ENCODE measurements around the gene TMEM232. TPM values are rescaled to one million over a fixed set of nuclear protein-coding genes. Genes with fewer than 3 reads are reported as not detected.
A peak's percentile ranks its signal among the peaks of the same experiment; 100 is the strongest.

TMEM232 gene
- total and polyA plus RNA-seq, 2 of the 4 experiments (the other 2 are of a cell fraction), result 0.17 to 0.36 TPM

DNA sequence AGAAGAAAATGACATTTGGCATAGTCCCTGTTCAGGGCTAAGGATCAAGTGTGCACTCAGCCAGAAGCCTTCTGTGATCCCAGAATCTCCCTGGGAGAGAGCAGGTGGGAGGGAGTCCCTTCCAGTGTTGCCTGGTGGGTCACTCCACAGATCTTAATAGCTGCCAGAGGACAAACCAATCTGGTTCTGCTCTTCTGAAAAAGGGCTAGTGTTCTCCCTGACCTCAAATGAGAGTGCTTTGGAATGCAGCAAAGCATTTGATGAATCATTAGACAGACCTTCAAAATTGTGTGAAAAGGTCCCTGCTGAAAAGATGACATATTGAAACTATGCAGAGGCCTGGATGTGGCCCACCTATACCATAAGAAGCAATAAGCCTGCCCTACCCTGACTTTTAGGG, 339.7 kb downstream of the TMEM232 start:
- Histone ChIP-seq H2BK20ac (ENCODE audit: low read depth, low read length) (no peak overlapping the region), H3K9ac (ENCODE audit: low read depth, low read length) (no peak overlapping the region), H2AFZ (replicated peaks; ENCODE audit: low read length, poor library complexity) (no peak overlapping the region), H3K56ac (ENCODE audit: extremely low read depth, insufficient read depth, low read length) (no peak overlapping the region), H3K23ac (ENCODE audit: low read depth, low read length) (no peak overlapping the region), H3K4ac (ENCODE audit: low read depth, low read length) (0 out of 2 replicates have a peak overlapping the region, but pooled peaks have one; percentile 42), H4K8ac (ENCODE audit: low read depth in 2 of 2, low read length in 2 of 2) (no peak overlapping the region), H3K4me3 (ENCODE audit: insufficient read depth, low read depth, low read length) (no peak overlapping the region), H3K4me2 (ENCODE audit: low read depth, low read length) (peak overlapping the region; percentile 58; the same call in 1 of the 2 replicates), H4K20me1 (ENCODE audit: insufficient read depth, low read length) (no peaks in the 10 kb centered on the region), H2BK120ac (ENCODE audit: low read depth, low read length) (0 out of 2 replicates have a peak overlapping the region, but pooled peaks have one; percentile 71), H3K9me3 (ENCODE audit: control insufficient read depth, insufficient read depth, low read length) (no peaks in the 10 kb centered on the region), H4K91ac (ENCODE audit: insufficient read depth, low read depth, low read length) (no peak overlapping the region), H3K36me3 (ENCODE audit: control insufficient read depth, insufficient read depth, low read length) (no peaks in the 10 kb centered on the region), H2AK5ac (ENCODE audit: low read depth, low read length) (no peak overlapping the region), H3K4me1 (ENCODE audit: control insufficient read depth, insufficient read depth, low read length) (no peaks in the 10 kb centered on the region; the same call in 1 of the 2 replicates), H3K79me1 (ENCODE audit: low read depth in 1 of 2, low read length in 2 of 2) (no peaks in the 10 kb centered on the region), H4K5ac (ENCODE audit: low read depth, low read length) (no peak overlapping the region), H2BK15ac (ENCODE audit: low read depth, low read length) (no peak overlapping the region), H3K18ac (ENCODE audit: low read depth, low read length) (no peak overlapping the region; the same call in 1 of the 2 replicates), H2AK9ac (replicated peaks; ENCODE audit: low read depth, low read length, poor library complexity) (no peak overlapping the region), H3K27ac (ENCODE audit: insufficient read depth, low read length) (no peak overlapping the region), H2BK5ac (ENCODE audit: low read depth, low read length, poor library complexity, severe bottlenecking) (peak overlapping the region; percentile 33), H3K14ac (replicated peaks; ENCODE audit: low read depth, low read length) (no peak overlapping the region), H3K27me3 (ENCODE audit: control insufficient read depth, insufficient read depth, low read length) (no peaks in the 10 kb centered on the region), H3K9me1 (ENCODE audit: insufficient read depth, low read length) (no peaks in the 10 kb centered on the region)
- DNase-seq, result peak; percentile 4
- in situ Hi-C loops (cut with MboI; ENCODE audit: low sequenced_read_pairs) (no loop called here), dilution Hi-C loops (cut with HindIII; ENCODE audit: low sequenced_read_pairs, unreplicated experiment) (no loop called here), intact Hi-C loops (cut with micrococcal nuclease) (no loop called here)
- TF ChIP-seq FOS (IDR thresholded peaks at IDR 0.05; ENCODE audit: low read depth, low read length), result no peak
- no peak for TF ChIP-seq MAFK (IDR thresholded peaks at IDR 0.05; ENCODE audit: low read depth, low read length)
- TF ChIP-seq, protein P1, sequence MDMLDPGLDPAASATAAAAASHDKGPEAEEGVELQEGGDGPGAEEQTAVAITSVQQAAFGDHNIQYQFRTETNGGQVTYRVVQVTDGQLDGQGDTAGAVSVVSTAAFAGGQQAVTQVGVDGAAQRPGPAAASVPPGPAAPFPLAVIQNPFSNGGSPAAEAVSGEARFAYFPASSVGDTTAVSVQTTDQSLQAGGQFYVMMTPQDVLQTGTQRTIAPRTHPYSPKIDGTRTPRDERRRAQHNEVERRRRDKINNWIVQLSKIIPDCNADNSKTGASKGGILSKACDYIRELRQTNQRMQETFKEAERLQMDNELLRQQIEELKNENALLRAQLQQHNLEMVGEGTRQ (IDR thresholded peaks at IDR 0.05; ENCODE audit: low read depth, low read length), result no peak
- TF ChIP-seq SMC3 (IDR thresholded peaks at IDR 0.05; ENCODE audit: low read depth, low read length), result no peak
- TF ChIP-seq NFE2L2 (IDR thresholded peaks at IDR 0.05; ENCODE audit: low read depth, low read length), result no peak
- TF ChIP-seq, protein P2, sequence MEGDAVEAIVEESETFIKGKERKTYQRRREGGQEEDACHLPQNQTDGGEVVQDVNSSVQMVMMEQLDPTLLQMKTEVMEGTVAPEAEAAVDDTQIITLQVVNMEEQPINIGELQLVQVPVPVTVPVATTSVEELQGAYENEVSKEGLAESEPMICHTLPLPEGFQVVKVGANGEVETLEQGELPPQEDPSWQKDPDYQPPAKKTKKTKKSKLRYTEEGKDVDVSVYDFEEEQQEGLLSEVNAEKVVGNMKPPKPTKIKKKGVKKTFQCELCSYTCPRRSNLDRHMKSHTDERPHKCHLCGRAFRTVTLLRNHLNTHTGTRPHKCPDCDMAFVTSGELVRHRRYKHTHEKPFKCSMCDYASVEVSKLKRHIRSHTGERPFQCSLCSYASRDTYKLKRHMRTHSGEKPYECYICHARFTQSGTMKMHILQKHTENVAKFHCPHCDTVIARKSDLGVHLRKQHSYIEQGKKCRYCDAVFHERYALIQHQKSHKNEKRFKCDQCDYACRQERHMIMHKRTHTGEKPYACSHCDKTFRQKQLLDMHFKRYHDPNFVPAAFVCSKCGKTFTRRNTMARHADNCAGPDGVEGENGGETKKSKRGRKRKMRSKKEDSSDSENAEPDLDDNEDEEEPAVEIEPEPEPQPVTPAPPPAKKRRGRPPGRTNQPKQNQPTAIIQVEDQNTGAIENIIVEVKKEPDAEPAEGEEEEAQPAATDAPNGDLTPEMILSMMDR (conservative IDR thresholded peaks at IDR 0.05; ENCODE audit: low read depth, low read length), result no peak
- no peak for TF ChIP-seq MAZ (IDR thresholded peaks at IDR 0.05; ENCODE audit: borderline replicate concordance, low read depth, low read length)
- no peak for TF ChIP-seq CEBPB (IDR thresholded peaks at IDR 0.05; ENCODE audit: low read depth, low read length)
- no peak for TF ChIP-seq MXI1 (IDR thresholded peaks at IDR 0.05; ENCODE audit: borderline replicate concordance, low read depth, low read length)
- TF ChIP-seq, protein P3, sequence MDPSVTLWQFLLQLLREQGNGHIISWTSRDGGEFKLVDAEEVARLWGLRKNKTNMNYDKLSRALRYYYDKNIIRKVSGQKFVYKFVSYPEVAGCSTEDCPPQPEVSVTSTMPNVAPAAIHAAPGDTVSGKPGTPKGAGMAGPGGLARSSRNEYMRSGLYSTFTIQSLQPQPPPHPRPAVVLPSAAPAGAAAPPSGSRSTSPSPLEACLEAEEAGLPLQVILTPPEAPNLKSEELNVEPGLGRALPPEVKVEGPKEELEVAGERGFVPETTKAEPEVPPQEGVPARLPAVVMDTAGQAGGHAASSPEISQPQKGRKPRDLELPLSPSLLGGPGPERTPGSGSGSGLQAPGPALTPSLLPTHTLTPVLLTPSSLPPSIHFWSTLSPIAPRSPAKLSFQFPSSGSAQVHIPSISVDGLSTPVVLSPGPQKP (IDR thresholded peaks at IDR 0.05; ENCODE audit: borderline replicate concordance, low read depth, low read length), result no peak
- BruUV-seq (replicated peaks), result no TSS peak
- CTCF ChIA-PET, result no interaction called here
- POLR2A ChIA-PET (ENCODE audit: unreplicated experiment), result no interaction called here
- ATAC-seq (ENCODE audit: low read depth), result peak; percentile 65
